ENCODE results near the gene PDE5A. TPM values are rescaled to one million over a fixed set of nuclear protein-coding genes. Genes with fewer than 3 reads are reported as not detected.
"Not testable (repeated sequence)": the region's sequence is repeated elsewhere in the genome, so short reads cannot be mapped to it uniquely, and the experiment has no call there.

Gene PDE5A
- total RNA-seq, 6 experiments from 2014 or later = 0.56 to 2.4 (median 0.91) TPM

DNA sequence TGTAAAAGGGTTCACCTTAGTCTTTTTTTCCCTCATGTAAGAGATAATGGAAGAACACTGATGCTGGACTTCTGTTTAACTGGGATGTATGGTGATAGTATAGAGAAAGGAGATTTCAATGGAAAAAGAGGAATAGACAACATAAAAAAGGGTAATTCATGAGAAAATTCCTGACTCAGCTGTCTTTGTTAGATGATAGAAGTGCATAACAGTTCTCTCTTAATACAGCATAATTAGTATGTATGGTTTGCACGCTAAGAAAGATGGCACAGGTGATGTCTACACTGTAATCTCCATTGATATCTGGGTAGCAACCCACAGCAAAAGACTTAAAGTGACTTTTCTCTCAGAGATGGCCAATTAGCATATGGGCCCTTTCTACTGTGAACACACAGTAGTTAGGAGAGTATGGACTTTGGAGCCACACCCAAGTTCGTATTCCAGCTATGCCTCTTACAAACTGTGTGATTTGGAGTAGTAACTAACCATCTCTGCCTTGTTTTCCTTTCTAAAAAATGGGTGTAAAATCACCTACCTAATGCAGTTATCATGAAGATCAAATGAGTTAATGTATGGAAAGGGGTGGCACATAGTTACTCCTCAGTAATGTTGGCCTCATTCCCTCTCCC, 149.3 kb downstream of the PDE5A start:
- H3K4me3 ChIP-seq = no peak overlapping the region
- ATAC-seq (peak; percentile 21 to 55 (median 36)), DNase-seq (no peak)
- WGBS (ENCODE audit: insufficient coverage, low coverage, low lambda C conversion rate, missing lambda C conversion rate) = 54% methylated on average over 2 of the region's 2 CpGs
- peak overlapping the region in 2 of 3 donors; percentile 27 to 64 for H3K27ac ChIP-seq
- no peaks in the 10 kb centered on the region for H3K27me3 ChIP-seq
- TF ChIP-seq, protein P1, sequence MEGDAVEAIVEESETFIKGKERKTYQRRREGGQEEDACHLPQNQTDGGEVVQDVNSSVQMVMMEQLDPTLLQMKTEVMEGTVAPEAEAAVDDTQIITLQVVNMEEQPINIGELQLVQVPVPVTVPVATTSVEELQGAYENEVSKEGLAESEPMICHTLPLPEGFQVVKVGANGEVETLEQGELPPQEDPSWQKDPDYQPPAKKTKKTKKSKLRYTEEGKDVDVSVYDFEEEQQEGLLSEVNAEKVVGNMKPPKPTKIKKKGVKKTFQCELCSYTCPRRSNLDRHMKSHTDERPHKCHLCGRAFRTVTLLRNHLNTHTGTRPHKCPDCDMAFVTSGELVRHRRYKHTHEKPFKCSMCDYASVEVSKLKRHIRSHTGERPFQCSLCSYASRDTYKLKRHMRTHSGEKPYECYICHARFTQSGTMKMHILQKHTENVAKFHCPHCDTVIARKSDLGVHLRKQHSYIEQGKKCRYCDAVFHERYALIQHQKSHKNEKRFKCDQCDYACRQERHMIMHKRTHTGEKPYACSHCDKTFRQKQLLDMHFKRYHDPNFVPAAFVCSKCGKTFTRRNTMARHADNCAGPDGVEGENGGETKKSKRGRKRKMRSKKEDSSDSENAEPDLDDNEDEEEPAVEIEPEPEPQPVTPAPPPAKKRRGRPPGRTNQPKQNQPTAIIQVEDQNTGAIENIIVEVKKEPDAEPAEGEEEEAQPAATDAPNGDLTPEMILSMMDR (IDR thresholded peaks at IDR 0.05) = no peak
- TF ChIP-seq POLR2A (IDR thresholded peaks at IDR 0.05) = no peak
- intact Hi-C loops (cut with DNase I) = no loop called here
- peaks cover 0 to 25% (median 4%) of the 10 kb centered on the region in 4 donors for H3K4me1 ChIP-seq
- no peaks in the 10 kb centered on the region for H3K36me3 ChIP-seq
- H3K9me3 ChIP-seq = no peaks in the 10 kb centered on the region

GRCh38 chr4:119478446-119479179, 150.0 kb downstream of the PDE5A start:
- DNase-seq (peak in 1 of 3 donors; percentile 53), ATAC-seq (peak; percentile 92 to 97 (median 94))
- Histone ChIP-seq H3K4me1 (peaks cover 0 to 25% (median 4%) of the 10 kb centered on the region in 4 donors), H3K36me3 (no peaks in the 10 kb centered on the region), H3K4me3 (no peak overlapping the region), H3K27me3 (no peaks in the 10 kb centered on the region), H3K9me3 (no peaks in the 10 kb centered on the region), H3K27ac (peak overlapping the region in 2 of 3 donors; percentile 27 to 64)
- intact Hi-C loops (cut with DNase I) = no loop called here
- TF ChIP-seq, protein P1 (IDR thresholded peaks at IDR 0.05) = no peak
- TF ChIP-seq POLR2A (IDR thresholded peaks at IDR 0.05) = no peak

DNA sequence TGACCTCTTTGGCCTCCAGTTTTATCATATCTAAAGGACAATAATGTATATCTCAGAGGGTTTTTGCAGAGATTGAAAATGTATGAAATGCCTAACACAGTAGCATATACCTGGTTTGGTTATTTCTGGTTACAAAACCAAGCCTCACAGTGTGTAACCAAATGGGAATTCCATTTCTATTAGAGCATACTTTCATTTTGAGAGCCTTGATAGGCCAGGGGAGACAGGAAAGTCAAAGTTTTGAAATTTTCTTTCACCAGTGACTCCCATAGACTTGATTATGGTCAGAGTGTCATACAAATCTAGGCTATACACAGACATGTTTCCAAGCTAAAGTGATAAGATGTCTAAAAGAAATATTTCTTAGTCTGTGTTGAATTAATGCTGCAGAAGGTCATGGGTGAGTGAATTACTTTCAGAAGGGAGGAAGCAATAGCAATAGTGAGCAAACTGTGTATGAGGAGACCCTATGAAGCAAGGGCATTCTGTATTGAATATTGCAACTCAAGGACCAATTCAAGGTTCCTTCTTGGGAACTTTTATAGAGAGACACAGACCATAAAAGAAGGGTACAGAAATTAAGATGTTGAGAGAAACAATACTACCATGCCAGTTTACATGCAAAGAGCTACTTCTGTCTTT, 151.1 kb downstream of the PDE5A start:
- Histone ChIP-seq H3K27ac (peak overlapping the region in 1 of 3 donors; percentile 64), H3K4me1 (peaks cover 0 to 25% (median 4%) of the 10 kb centered on the region in 4 donors), H3K4me3 (no peak overlapping the region), H3K27me3 (no peaks in the 10 kb centered on the region), H3K9me3 (no peaks in the 10 kb centered on the region), H3K36me3 (no peaks in the 10 kb centered on the region)
- TF ChIP-seq, protein P1 (IDR thresholded peaks at IDR 0.05) = no peak
- no peak for TF ChIP-seq POLR2A (IDR thresholded peaks at IDR 0.05)
- intact Hi-C loops (cut with DNase I) = no loop called here
- DNase-seq (no peak), ATAC-seq (peak in 1 of 4 donors; percentile 47)

- Histone ChIP-seq H3K4me1 (no peaks in the 10 kb centered on the region), H3K27me3 (no peaks in the 10 kb centered on the region), H3K27ac (no peak overlapping the region), H3K4me3 (no peak overlapping the region), H3K36me3 (peaks cover 0 to 2% (median 0%) of the 10 kb centered on the region in 4 donors), H3K9me3 (no peaks in the 10 kb centered on the region)
- WGBS (ENCODE audit: insufficient coverage, low coverage, low lambda C conversion rate, missing lambda C conversion rate) = 78% methylated on average over 3 of the region's 3 CpGs
- TF ChIP-seq, protein P1 (IDR thresholded peaks at IDR 0.05) = no peak
- TF ChIP-seq POLR2A (IDR thresholded peaks at IDR 0.05) = no peak
- no peak for DNase-seq
- intact Hi-C loops (cut with DNase I) = no loop called here
- no peak for ATAC-seq
These were observed 157.3 kb downstream of the PDE5A start for GRCh38 chr4:119471259-119471658.

- DNase-seq; H3K4me1 ChIP-seq; H3K4me3 ChIP-seq; ATAC-seq; H3K27me3 ChIP-seq; H3K27ac ChIP-seq; intact Hi-C loops (cut with DNase I); H3K36me3 ChIP-seq; H3K9me3 ChIP-seq: not testable (repeated sequence)
These were observed 157.9 kb downstream of the PDE5A start for GRCh38 chr4:119470737-119471063.

GRCh38 chr4:119470021-119470736, 158.4 kb downstream of the PDE5A start:
- H3K4me1 ChIP-seq; H3K27ac ChIP-seq; intact Hi-C loops (cut with DNase I); H3K36me3 ChIP-seq; DNase-seq; H3K4me3 ChIP-seq; H3K27me3 ChIP-seq; H3K9me3 ChIP-seq; ATAC-seq: not testable (repeated sequence)
- 91% methylated on average over 2 of the region's 2 CpGs for WGBS (ENCODE audit: insufficient coverage, low coverage, low lambda C conversion rate, missing lambda C conversion rate)

GRCh38 chr4:119469039-119469438, 159.6 kb downstream of the PDE5A start:
- H3K27me3 ChIP-seq; H3K9me3 ChIP-seq; H3K4me3 ChIP-seq; intact Hi-C loops (cut with DNase I); H3K27ac ChIP-seq; H3K4me1 ChIP-seq; ATAC-seq; H3K36me3 ChIP-seq; DNase-seq: not testable (repeated sequence)
- 83% methylated on average over 3 of the region's 3 CpGs for WGBS (ENCODE audit: insufficient coverage, low coverage, low lambda C conversion rate, missing lambda C conversion rate)
